Endothelial cell of umbilical vein (primary cell): ENCODE data around the gene CDKN2B-AS1. TPM values are rescaled to one million over a fixed set of nuclear protein-coding genes. Genes with fewer than 3 reads are reported as not detected.

Experiments used
- BruUV-seq: library from RNA; stranded (reverse); fragments of 400-500 nt; replicated peaks from 2 replicates; lab custom pipeline; 2021; lab: Mats Ljungman, UMichigan
- CTCF ChIA-PET: fragments of 300-600, 350-600 bp; sonication (Branson Sonifier 250); formaldehyde crosslinking; loops from one replicate; lab custom pipeline; 2021; ENCODE audit warnings: antibody characterized with exemption, inconsistent platforms; lab: Charles Lee
- POLR2A ChIA-PET: fragments of 300-600, 350-600 bp; sonication (Branson Sonifier 250); formaldehyde crosslinking; loops from one replicate; lab custom pipeline; 2021; ENCODE audit warnings: antibody characterized with exemption, inconsistent platforms; lab: Charles Lee
- DNase-seq: peaks from one replicate; pipeline ENCODE4 v3.0.0-alpha.2; 2011; ENCODE audit warnings: low read depth, low spot score
- FAIRE-seq: peaks from 2 replicates; lab custom pipeline; 2011; peaks lifted over from hg19 to GRCh38; lab: Jason Lieb, UNC
- H2AFZ ChIP-seq: 2 replicates; pipeline ENCODE4 v1.6.0; 2012; ENCODE audit warnings: low read depth, low read length, control low read depth, inconsistent platforms
- H3K27ac ChIP-seq: 2 replicates; pipeline ENCODE4 v1.5.1; 2011; ENCODE audit warnings: low read depth, mild to moderate bottlenecking, control low read depth, low read length, moderate library complexity; ENCODE audit not compliant: insufficient read depth
- H3K27me3 ChIP-seq, 2 experiments: 2 replicates each; pipeline versions ENCODE4 v1.6.0 to v1.6.1; 2011; ENCODE audit warnings: low read length in 2 of 2, mixed read lengths in 1 of 2; ENCODE audit not compliant: control insufficient read depth in 2 of 2, insufficient read depth in 2 of 2
- H3K36me3 ChIP-seq, 2 experiments: 2 replicates in 1 of 2; 3 replicates in 1 of 2; pipeline ENCODE4 v1.5.1; 2011; ENCODE audit warnings: low read length in 2 of 2, mild to moderate bottlenecking in 1 of 2, moderate library complexity in 1 of 2; ENCODE audit not compliant: control insufficient read depth in 2 of 2, insufficient read depth in 2 of 2; ENCODE audit errors: extremely low read depth in 1 of 2
- H3K4me1 ChIP-seq: 3 replicates; pipeline ENCODE4 v1.5.1; 2011; ENCODE audit warnings: mild to moderate bottlenecking, low read length; ENCODE audit not compliant: control insufficient read depth, insufficient read depth; ENCODE audit errors: extremely low read depth
- H3K4me2 ChIP-seq: 2 replicates; pipeline ENCODE4 v1.6.1; 2011; ENCODE audit warnings: low read length, control low read depth, mixed read lengths; ENCODE audit not compliant: insufficient read depth
- H3K4me3 ChIP-seq, 3 experiments: fragments of 200-600 bp in 1 of 3; sonication (generic), shearing (Covaris generic) in 1 of 3; replicated peaks in 1 of 3; 2 replicates each; pipeline ENCODE4 v1.5.1; 2011 to 2016; ENCODE audit warnings: control low read depth in 3 of 3, low read length in 3 of 3, mild to moderate bottlenecking in 2 of 3, inconsistent platforms in 1 of 3, low read depth in 1 of 3, moderate library complexity in 1 of 3; ENCODE audit not compliant: insufficient read depth in 1 of 3
- H3K79me2 ChIP-seq: 2 replicates; pipeline ENCODE4 v1.6.0; 2012; ENCODE audit warnings: low read length, inconsistent platforms; ENCODE audit not compliant: control insufficient read depth, insufficient read depth
- H3K9ac ChIP-seq: replicated peaks from 2 replicates; pipeline ENCODE3; 2011; ENCODE audit warnings: low read length, control low read depth; ENCODE audit not compliant: insufficient read depth; ENCODE audit errors: extremely low read depth
- H3K9me1 ChIP-seq: replicated peaks from 3 replicates; pipeline ENCODE4 v1.6.0; 2011; ENCODE audit warnings: mild to moderate bottlenecking, low read length; ENCODE audit not compliant: control insufficient read depth, insufficient read depth; ENCODE audit errors: extremely low read depth
- H3K9me3 ChIP-seq: replicated peaks from 2 replicates; pipeline ENCODE4 v1.5.1; 2012; ENCODE audit warnings: low read length, inconsistent platforms; ENCODE audit not compliant: control insufficient read depth, insufficient read depth
- H4K20me1 ChIP-seq: replicated peaks from 2 replicates; pipeline ENCODE3; 2011; ENCODE audit warnings: mild to moderate bottlenecking, low read length; ENCODE audit not compliant: control insufficient read depth, insufficient read depth; ENCODE audit errors: extremely low read depth
- CTCF ChIP-seq, 2 donors: IDR thresholded peaks; 1 replicate in 1 of 2; 2 replicates in 1 of 2; pipeline ENCODE4 v1.5.1; 2011; ENCODE audit warnings: low read length in 2 of 2, mild to moderate bottlenecking in 2 of 2, moderate library complexity in 2 of 2, control low read depth in 1 of 2, inconsistent platforms in 1 of 2, low read depth in 1 of 2; ENCODE audit not compliant: insufficient read depth in 1 of 2; ENCODE audit errors: extremely low read depth in 1 of 2
- EZH2 ChIP-seq: IDR thresholded peaks from 2 replicates; pipeline ENCODE4 v1.6.1; 2012; ENCODE audit warnings: borderline replicate concordance, low read depth, mild to moderate bottlenecking, moderate library complexity, low read length, inconsistent platforms; ENCODE audit not compliant: severe bottlenecking
- FOS ChIP-seq: IDR thresholded peaks from 2 replicates; pipeline ENCODE4 v1.6.1; 2011; ENCODE audit warnings: mild to moderate bottlenecking, low read length, moderate library complexity, borderline replicate concordance; ENCODE audit not compliant: insufficient read depth
- GATA2 ChIP-seq: IDR thresholded peaks from 2 replicates; pipeline ENCODE4 v1.7.0; 2011; ENCODE audit warnings: low read depth, mild to moderate bottlenecking, moderate library complexity, mixed read lengths, low read length; ENCODE audit not compliant: insufficient read length, insufficient read depth
- JUN ChIP-seq: IDR thresholded peaks from 2 replicates; pipeline ENCODE4 v1.6.1; 2011; ENCODE audit warnings: borderline replicate concordance, low read depth; ENCODE audit not compliant: insufficient read length, insufficient read depth
- MYC ChIP-seq: IDR thresholded peaks from one replicate; pipeline ENCODE4 v1.6.1; 2011; ENCODE audit warnings: mild to moderate bottlenecking, low read depth, low read length
- POLR2A ChIP-seq: IDR thresholded peaks from 2 replicates; pipeline ENCODE4 v1.6.1; 2012; ENCODE audit warnings: low read depth, mild to moderate bottlenecking, control low read depth, low read length
- POLR2AphosphoS5 ChIP-seq: IDR thresholded peaks from 2 replicates; pipeline ENCODE4 v1.6.1; 2012; ENCODE audit warnings: low read depth, mild to moderate bottlenecking, control low read depth, low read length, moderate library complexity; ENCODE audit not compliant: insufficient read depth
- dilution Hi-C: fragments of 300-500 bp; cut with MboI; formaldehyde crosslinking; loops from one replicate; pipeline ENCODE4 v1.15.0; 2019; ENCODE audit warnings: low sequenced_read_pairs; ENCODE audit not compliant: extremely low pct_ligation_motif_present
- intact Hi-C: fragments of 100-400 bp; cut with micrococcal nuclease; formaldehyde crosslinking; loops from one replicate; pipeline ENCODE4 v1.10.0; 2022
- polyA plus RNA-seq, 4 experiments: library from polyadenylated mRNA; depleted of rRNA in 3 of 4; stranded (reverse) in 3 of 4; unstranded in 1 of 4; fragments of >200 nt; gene quantifications; 2 replicates each; pipeline versions ENCODE4 v1.2.1 to v1.2.3, GENCODE V29; 2011 to 2012; ENCODE audit warnings: missing spikeins in 1 of 4
- total RNA-seq: library from RNA; stranded (reverse); gene quantifications from 2 replicates; pipeline ENCODE4 v1.2.3, GENCODE V29; 2021
- TF ChIP-seq, protein P1 (sequence below): IDR thresholded peaks from 2 replicates; pipeline ENCODE4 v1.6.1; 2011; ENCODE audit not compliant: insufficient read depth, insufficient read length

The CDKN2B-AS1 gene
- total and polyA plus RNA-seq, 2 donors (not counting 3 experiments of a cell fraction or from before 2014, with no cell fraction given), result 0.44 to 1.9 TPM

- no peaks in the 10 kb centered on the region for H3K9me3 ChIP-seq
- no peak overlapping the region for H3K9ac ChIP-seq
- no peak overlapping the region for H2AFZ ChIP-seq
- BruUV-seq, result no TSS peak
- H4K20me1 ChIP-seq, result no peaks in the 10 kb centered on the region
- no peaks in the 10 kb centered on the region for H3K9me1 ChIP-seq
- ChIA-PET POLR2A (no interaction called here), CTCF (interaction anchor here (0.9 to 1.4 kb wide), 2 partner anchors 30 to 117 kb away, joined by 3 read pairs; no protein-coding TSS in a partner anchor)
- TF ChIP-seq JUN (no peak), GATA2 (no peak), EZH2 (no peak), POLR2A (no peak), CTCF (IDR thresholded peaks at IDR 0.05; ENCODE audit: extremely low read depth in 1 of 2, insufficient read depth in 1 of 2, low read depth in 1 of 2, low read length in 2 of 2) (no peak), FOS (no peak), POLR2AphosphoS5 (no peak), MYC (no peak)
- TF ChIP-seq, protein P1, sequence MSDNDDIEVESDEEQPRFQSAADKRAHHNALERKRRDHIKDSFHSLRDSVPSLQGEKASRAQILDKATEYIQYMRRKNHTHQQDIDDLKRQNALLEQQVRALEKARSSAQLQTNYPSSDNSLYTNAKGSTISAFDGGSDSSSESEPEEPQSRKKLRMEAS, result no peak
- H3K27me3 ChIP-seq, result peaks cover 17 to 52% of the 10 kb centered on the region in 2 experiments
- FAIRE-seq (no peak), DNase-seq (no peak)
- H3K4me2 ChIP-seq, result no peak overlapping the region
- no peak overlapping the region for H3K27ac ChIP-seq
- dilution Hi-C loops, result no loop called here
- no peaks in the 10 kb centered on the region for H3K79me2 ChIP-seq
- intact Hi-C loops, result no loop called here
- peaks cover 5% of the 10 kb centered on the region for H3K4me1 ChIP-seq
- no peaks in the 10 kb centered on the region for H3K36me3 ChIP-seq
- H3K4me3 ChIP-seq, result no peak overlapping the region
These were observed 7.4 kb downstream of the CDKN2B-AS1 start for GRCh38 chr9:22002038-22002437.
